Fibroblast of lung (primary cell): ENCODE results near the gene RASGRF2.

Experiments
- CTCF ChIP-seq, 2 donors: IDR thresholded peaks in 1 of 2; conservative IDR thresholded peaks in 1 of 2; 1 replicate in 1 of 2; 2 replicates in 1 of 2; pipeline ENCODE4 v1.5.1; 2011 to 2012; ENCODE audit warnings: low read length in 2 of 2, control low read depth in 1 of 2, inconsistent platforms in 1 of 2, low read depth in 1 of 2, mild to moderate bottlenecking in 1 of 2
- EZH2 ChIP-seq: IDR thresholded peaks from 2 replicates; pipeline ENCODE4 v1.5.1; 2012; ENCODE audit warnings: low read length, control low read depth, mild to moderate bottlenecking; ENCODE audit errors: missing control alignments

- TF ChIP-seq CTCF (conservative IDR thresholded peaks at IDR 0.05 in 1 of 2, IDR thresholded peaks at IDR 0.05 in 1 of 2; ENCODE audit: low read depth in 1 of 2, low read length in 2 of 2) = no peak
- TF ChIP-seq EZH2 = no peak
Observed at GRCh38 chr5:81250004-81250403, 289.8 kb downstream of the RASGRF2 start.
